BLaER1 treated with 17β-estradiol and CSF1 and Interleukin-3, amounts not matched to agents 10 nM and 100 nM (cell line): ENCODE data around the gene CPN2.
A peak's percentile ranks its signal among the peaks of the same experiment; 100 is the strongest.

Experiments used
- H3K27ac ChIP-seq, 11 experiments: shearing (Covaris generic); formaldehyde crosslinking; 2 replicates each; pipeline ENCODE4 v1.8.1; 2022
- H3K27me3 ChIP-seq, 11 experiments: shearing (Covaris generic); formaldehyde crosslinking; 2 replicates each; pipeline ENCODE4 v1.8.1; 2022
- H3K36me3 ChIP-seq, 11 experiments: shearing (Covaris generic); formaldehyde crosslinking; 2 replicates each; pipeline ENCODE4 v1.8.1; 2022
- H3K4me1 ChIP-seq, 10 experiments: shearing (Covaris generic); formaldehyde crosslinking; 2 replicates each; pipeline ENCODE4 v1.8.1; 2022
- H3K4me2 ChIP-seq, 11 experiments: shearing (Covaris generic); formaldehyde crosslinking; 2 replicates each; pipeline ENCODE4 v1.8.1; 2022
- H3K4me3 ChIP-seq, 10 experiments: shearing (Covaris generic); formaldehyde crosslinking; 2 replicates each; pipeline ENCODE4 v1.8.1; 2022
- H3K9ac ChIP-seq, 11 experiments: shearing (Covaris generic); formaldehyde crosslinking; 2 replicates each; pipeline ENCODE4 v1.8.1; 2022
- H3K9me3 ChIP-seq, 11 experiments: shearing (Covaris generic); formaldehyde crosslinking; replicated peaks in 1 of 11; 2 replicates each; pipeline ENCODE4 v1.8.1; 2022
- H4K20me1 ChIP-seq, 11 experiments: shearing (Covaris generic); formaldehyde crosslinking; 2 replicates each; pipeline ENCODE4 v1.8.1; 2022
- Cebpa-rat ChIP-seq, 11 experiments: shearing (Covaris generic); IDR thresholded peaks; 2 replicates each; pipeline ENCODE4 v1.8.1; 2022

The CPN2 gene

GRCh38 chr3:194300382-194300758 lies 50.8 kb downstream of the CPN2 start:
- TF ChIP-seq Cebpa-rat (IDR thresholded peaks at IDR 0.05), result peak in 8 of 11 experiments; percentile 29 to 87 (median 56); a peak in 13 of 22 replicates
- Histone ChIP-seq H3K9me3 (peaks cover 0 to 28% (median 19%) of the 10 kb centered on the region in 11 experiments; a peak in 14 of 22 replicates), H3K27ac (peak overlapping the region in 8 of 11 experiments; percentile 44 to 72 (median 68); a peak in 16 of 22 replicates), H3K36me3 (no peaks in the 10 kb centered on the region), H3K4me3 (no peak overlapping the region; a peak in 1 of 20 replicates), H3K4me2 (peak overlapping the region; percentile 43 to 91 (median 76)), H4K20me1 (no peaks in the 10 kb centered on the region; a peak in 1 of 22 replicates), H3K9ac (peak overlapping the region in 7 of 11 experiments; percentile 26 to 65 (median 57); a peak in 13 of 22 replicates), H3K4me1 (peaks cover 46 to 79% (median 64%) of the 10 kb centered on the region in 10 experiments), H3K27me3 (peaks cover 29 to 66% (median 51%) of the 10 kb centered on the region in 11 experiments)

GRCh38 chr3:194298331-194299227 lies 52.5 kb downstream of the CPN2 start:
- no peak for TF ChIP-seq Cebpa-rat (IDR thresholded peaks at IDR 0.05)
- H4K20me1 ChIP-seq, result no peaks in the 10 kb centered on the region; a peak in 1 of 22 replicates

GRCh38 chr3:194296454-194297263 lies 54.5 kb downstream of the CPN2 start:
- peaks cover 14 to 30% (median 25%) of the 10 kb centered on the region in 11 experiments for H3K27me3 ChIP-seq
- TF ChIP-seq Cebpa-rat (IDR thresholded peaks at IDR 0.05), result no peak
- no peak overlapping the region for H3K27ac ChIP-seq
- H3K9me3 ChIP-seq, result peaks cover 0 to 10% (median 0%) of the 10 kb centered on the region in 11 experiments; a peak in 6 of 22 replicates
- no peak overlapping the region for H3K9ac ChIP-seq
- peaks cover 30 to 43% (median 37%) of the 10 kb centered on the region in 10 experiments for H3K4me1 ChIP-seq
- H3K4me3 ChIP-seq, result no peak overlapping the region
- H4K20me1 ChIP-seq, result no peaks in the 10 kb centered on the region; a peak in 1 of 22 replicates
- no peaks in the 10 kb centered on the region for H3K36me3 ChIP-seq
- H3K4me2 ChIP-seq, result 0 out of 22 replicates have a peak overlapping the region, but pooled peaks of 2 of the 11 experiments have one; percentile 3 to 18

More at GRCh38 chr3:194298331-194299227, 52.5 kb downstream of the CPN2 start:
- peaks cover 23 to 49% (median 34%) of the 10 kb centered on the region in 11 experiments for H3K27me3 ChIP-seq
- H3K4me2 ChIP-seq, result peak overlapping the region; percentile 45 to 91 (median 76)
- H3K27ac ChIP-seq, result peak overlapping the region in 4 of 11 experiments; percentile 30 to 54 (median 33); a peak in 5 of 22 replicates
- peak overlapping the region in 1 of 10 experiments; percentile 4; a peak in 1 of 20 replicates for H3K4me3 ChIP-seq
- H3K4me1 ChIP-seq, result peaks cover 34 to 62% (median 47%) of the 10 kb centered on the region in 10 experiments
- H3K36me3 ChIP-seq, result no peaks in the 10 kb centered on the region
- peaks cover 0 to 17% (median 8%) of the 10 kb centered on the region in 11 experiments; a peak in 13 of 22 replicates for H3K9me3 ChIP-seq
- H3K9ac ChIP-seq, result peak overlapping the region in 3 of 11 experiments; percentile 12 to 19 (median 16); a peak in 2 of 22 replicates

GRCh38 chr3:194294895-194295214 lies 56.3 kb downstream of the CPN2 start:
- TF ChIP-seq Cebpa-rat (IDR thresholded peaks at IDR 0.05), result no peak

GRCh38 chr3:194294199-194294894 lies 56.8 kb downstream of the CPN2 start:
- Histone ChIP-seq H3K4me2 (no peak overlapping the region), H3K27ac (no peak overlapping the region), H3K27me3 (peaks cover 6 to 25% (median 20%) of the 10 kb centered on the region in 11 experiments; a peak in 21 of 22 replicates), H3K9ac (no peak overlapping the region), H3K9me3 (peaks cover 0 to 16% (median 4%) of the 10 kb centered on the region in 11 experiments; a peak in 8 of 22 replicates), H3K36me3 (no peaks in the 10 kb centered on the region), H3K4me3 (no peak overlapping the region), H4K20me1 (no peaks in the 10 kb centered on the region; a peak in 1 of 22 replicates), H3K4me1 (peaks cover 13 to 22% (median 19%) of the 10 kb centered on the region in 10 experiments)
- no peak for TF ChIP-seq Cebpa-rat (IDR thresholded peaks at IDR 0.05)

More at GRCh38 chr3:194294895-194295214, 56.3 kb downstream of the CPN2 start:
- H3K9me3 ChIP-seq, result peaks cover 0 to 16% (median 4%) of the 10 kb centered on the region in 11 experiments; a peak in 8 of 22 replicates
- no peak overlapping the region for H3K4me2 ChIP-seq
- H3K27ac ChIP-seq, result no peak overlapping the region
- no peaks in the 10 kb centered on the region for H3K36me3 ChIP-seq
- no peak overlapping the region for H3K9ac ChIP-seq
- H4K20me1 ChIP-seq, result no peaks in the 10 kb centered on the region; a peak in 1 of 22 replicates
- peaks cover 17 to 27% (median 24%) of the 10 kb centered on the region in 10 experiments for H3K4me1 ChIP-seq
- no peak overlapping the region for H3K4me3 ChIP-seq
- peaks cover 6 to 25% (median 20%) of the 10 kb centered on the region in 11 experiments; a peak in 21 of 22 replicates for H3K27me3 ChIP-seq

GRCh38 chr3:194293546-194294198 lies 57.5 kb downstream of the CPN2 start:
- TF ChIP-seq Cebpa-rat (IDR thresholded peaks at IDR 0.05), result no peak
- peaks cover 9 to 15% (median 12%) of the 10 kb centered on the region in 10 experiments for H3K4me1 ChIP-seq
- no peak overlapping the region for H3K4me3 ChIP-seq
- no peaks in the 10 kb centered on the region for H3K36me3 ChIP-seq
- H3K27ac ChIP-seq, result no peak overlapping the region
- no peak overlapping the region for H3K9ac ChIP-seq
- H3K4me2 ChIP-seq, result no peak overlapping the region
- peaks cover 0 to 16% (median 4%) of the 10 kb centered on the region in 11 experiments; a peak in 8 of 22 replicates for H3K9me3 ChIP-seq
- H4K20me1 ChIP-seq, result no peaks in the 10 kb centered on the region; a peak in 1 of 22 replicates
- peaks cover 6 to 23% (median 20%) of the 10 kb centered on the region in 11 experiments; a peak in 21 of 22 replicates for H3K27me3 ChIP-seq

GRCh38 chr3:194292331-194292730 lies 58.8 kb downstream of the CPN2 start:
- H3K9me3 ChIP-seq, result peaks cover 0 to 16% (median 3%) of the 10 kb centered on the region in 11 experiments; a peak in 8 of 22 replicates
- no peak overlapping the region for H3K4me2 ChIP-seq
- H3K36me3 ChIP-seq, result no peaks in the 10 kb centered on the region
- H4K20me1 ChIP-seq, result no peaks in the 10 kb centered on the region
- H3K27ac ChIP-seq, result no peak overlapping the region
- H3K9ac ChIP-seq, result no peak overlapping the region
- H3K4me3 ChIP-seq, result no peak overlapping the region
- TF ChIP-seq Cebpa-rat (IDR thresholded peaks at IDR 0.05), result no peak
- H3K27me3 ChIP-seq, result peaks cover 6 to 12% (median 9%) of the 10 kb centered on the region in 11 experiments; a peak in 20 of 22 replicates
- H3K4me1 ChIP-seq, result peaks cover 0 to 2% (median 0%) of the 10 kb centered on the region in 10 experiments; a peak in 4 of 20 replicates
